Right atrium auricular region (tissue), 2 donors: Measurements from ENCODE around the gene NUBP2. TPM values are rescaled to one million over a fixed set of nuclear protein-coding genes. Genes with fewer than 3 reads are reported as not detected.

ENCODE experiments used
- DNase-seq: peaks from one replicate; pipeline ENCODE4 v3.0.0-alpha.2; 2019; ENCODE audit warnings: low spot score
- H3K27ac ChIP-seq, 2 donors: fragments of 200-600 bp; sonication (generic); 1 replicate in 1 of 2; 2 replicates in 1 of 2; pipeline ENCODE4 v1.5.1; 2016 to 2019
- H3K27me3 ChIP-seq, 2 donors: fragments of 200-600 bp; sonication (generic); one replicate each; pipeline versions ENCODE4 v1.5.1 to v1.6.0; 2017 to 2019
- H3K36me3 ChIP-seq: fragments of 200-600 bp; sonication (generic); one replicate; pipeline ENCODE4 v1.5.1; 2016
- H3K4me1 ChIP-seq, 2 donors: fragments of 200-600 bp; sonication (generic); one replicate each; pipeline versions ENCODE4 v1.5.1 to v1.6.0; 2017 to 2019
- H3K4me3 ChIP-seq, 2 donors: fragments of 200-600 bp; sonication (generic); 1 replicate in 1 of 2; 2 replicates in 1 of 2; pipeline ENCODE4 v1.5.1; 2017 to 2019; ENCODE audit warnings: mild to moderate bottlenecking in 1 of 2, moderate library complexity in 1 of 2
- H3K9me3 ChIP-seq, 2 donors: fragments of 200-600 bp; sonication (generic); one replicate each; pipeline ENCODE4 v1.5.1; 2019
- total RNA-seq, 2 donors: library from RNA; depleted of rRNA; stranded (reverse); fragments of >200 nt; gene quantifications; one replicate each; pipeline ENCODE4 v1.1.0, GENCODE V29; 2016
- TF ChIP-seq, protein P1 (sequence below), 2 donors: fragments of 200-600 bp; sonication (generic); IDR thresholded peaks; one replicate each; pipeline ENCODE4 v1.5.1; 2019; ENCODE audit warnings: antibody characterized with exemption in 2 of 2

NUBP2 gene
- total RNA-seq, 2 donors from 2014 or later: 70.3 to 77.9 TPM

DNA sequence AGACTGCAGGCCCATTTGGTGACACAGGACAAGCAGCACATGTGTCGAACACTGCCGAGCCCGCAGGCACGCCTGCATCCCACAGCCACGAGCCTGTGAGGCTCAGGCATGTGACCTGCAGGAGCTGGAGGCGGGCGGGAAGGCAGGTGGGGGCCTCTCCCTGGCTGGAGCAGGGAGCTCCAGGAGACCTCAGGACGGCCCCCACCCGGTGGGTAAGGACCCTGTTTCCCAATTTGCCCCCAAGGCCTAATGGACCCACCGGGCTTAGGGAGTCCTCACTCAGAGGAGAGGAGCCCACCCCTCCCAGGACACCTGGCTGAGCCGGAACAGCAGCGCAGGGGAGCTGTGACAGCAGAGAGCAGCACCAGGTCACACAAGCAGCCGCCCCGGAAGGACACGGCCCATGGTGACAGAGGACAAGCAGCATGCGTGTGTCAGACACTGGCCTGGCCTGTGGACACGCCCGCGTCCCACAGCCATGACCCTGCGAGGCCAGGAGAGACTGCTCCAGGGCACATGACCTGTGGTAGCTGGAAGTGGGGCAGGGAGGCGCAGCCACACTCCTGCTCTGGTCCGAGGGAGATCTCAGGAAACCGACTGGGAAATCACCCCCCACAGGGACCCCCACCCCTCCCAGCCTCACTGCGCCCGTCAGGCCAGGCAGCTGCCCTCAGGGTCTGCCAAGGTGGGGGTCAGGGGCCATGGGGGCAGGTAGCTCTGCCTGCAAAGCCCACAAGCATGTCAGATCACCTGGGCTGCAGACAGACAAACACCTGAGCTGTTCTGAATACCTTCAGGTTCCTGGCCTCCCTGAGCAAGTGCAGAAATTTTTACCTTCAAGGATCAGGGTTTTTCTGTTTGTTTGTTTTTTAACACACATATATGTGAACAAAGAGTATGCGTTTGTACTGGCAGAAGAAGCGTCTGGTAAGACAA, 2.8 kb upstream of the NUBP2 start:
- TF ChIP-seq, protein P1, sequence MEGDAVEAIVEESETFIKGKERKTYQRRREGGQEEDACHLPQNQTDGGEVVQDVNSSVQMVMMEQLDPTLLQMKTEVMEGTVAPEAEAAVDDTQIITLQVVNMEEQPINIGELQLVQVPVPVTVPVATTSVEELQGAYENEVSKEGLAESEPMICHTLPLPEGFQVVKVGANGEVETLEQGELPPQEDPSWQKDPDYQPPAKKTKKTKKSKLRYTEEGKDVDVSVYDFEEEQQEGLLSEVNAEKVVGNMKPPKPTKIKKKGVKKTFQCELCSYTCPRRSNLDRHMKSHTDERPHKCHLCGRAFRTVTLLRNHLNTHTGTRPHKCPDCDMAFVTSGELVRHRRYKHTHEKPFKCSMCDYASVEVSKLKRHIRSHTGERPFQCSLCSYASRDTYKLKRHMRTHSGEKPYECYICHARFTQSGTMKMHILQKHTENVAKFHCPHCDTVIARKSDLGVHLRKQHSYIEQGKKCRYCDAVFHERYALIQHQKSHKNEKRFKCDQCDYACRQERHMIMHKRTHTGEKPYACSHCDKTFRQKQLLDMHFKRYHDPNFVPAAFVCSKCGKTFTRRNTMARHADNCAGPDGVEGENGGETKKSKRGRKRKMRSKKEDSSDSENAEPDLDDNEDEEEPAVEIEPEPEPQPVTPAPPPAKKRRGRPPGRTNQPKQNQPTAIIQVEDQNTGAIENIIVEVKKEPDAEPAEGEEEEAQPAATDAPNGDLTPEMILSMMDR (IDR thresholded peaks at IDR 0.05): no peak
- Histone ChIP-seq H3K27ac (no peak overlapping the region), H3K4me1 (peaks cover 0 to 41% of the 10 kb centered on the region in 2 donors), H3K27me3 (no peaks in the 10 kb centered on the region), H3K9me3 (no peaks in the 10 kb centered on the region), H3K36me3 (peaks cover 37% of the 10 kb centered on the region), H3K4me3 (no peak overlapping the region)
- no peak for DNase-seq

DNA sequence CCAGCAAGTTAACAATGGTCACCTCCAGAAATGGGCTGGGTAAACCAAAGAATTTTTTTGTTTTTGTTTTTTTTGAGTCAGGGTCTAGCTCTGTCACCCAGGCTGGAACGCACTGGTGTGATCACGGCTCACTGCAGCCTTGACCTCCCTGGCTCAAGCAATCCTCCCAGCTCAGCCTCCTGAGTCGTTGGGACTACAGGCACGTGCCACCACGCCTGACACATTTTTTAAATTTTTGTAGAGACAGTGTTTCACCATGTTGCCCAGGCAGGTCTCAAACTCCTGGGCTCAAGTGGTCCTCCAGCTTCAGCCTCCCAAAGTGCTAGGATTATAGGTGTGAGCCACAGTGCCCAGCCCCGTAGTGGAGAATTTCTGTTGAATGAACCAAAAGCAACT, 2.1 kb upstream of the NUBP2 start:
- Histone ChIP-seq H3K4me1 (peaks cover 0 to 48% of the 10 kb centered on the region in 2 donors), H3K4me3 (no peak overlapping the region), H3K36me3 (peaks cover 34% of the 10 kb centered on the region), H3K27ac (no peak overlapping the region), H3K9me3 (no peaks in the 10 kb centered on the region), H3K27me3 (no peaks in the 10 kb centered on the region)
- TF ChIP-seq, protein P1 (IDR thresholded peaks at IDR 0.05): no peak
- no peak for DNase-seq

DNA sequence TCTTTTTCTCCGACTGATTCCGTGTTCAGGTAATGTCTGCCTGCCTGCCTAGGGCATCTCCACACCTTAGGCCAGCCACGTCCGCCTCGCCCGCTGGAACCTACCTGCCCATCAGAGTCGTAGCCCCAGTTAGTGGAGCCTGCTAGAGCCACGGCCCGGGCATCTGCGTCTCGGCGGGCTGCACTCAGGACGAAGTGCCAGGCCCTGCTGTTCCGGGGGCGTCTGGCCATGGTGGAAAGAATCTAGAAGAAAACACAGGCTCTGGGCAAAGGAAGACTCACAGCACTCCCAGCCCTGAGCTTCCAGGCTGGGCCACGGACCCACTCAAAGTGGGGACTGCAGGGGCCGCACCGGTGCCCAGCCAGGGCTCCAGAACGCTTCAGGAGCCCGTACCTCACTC, 1.5 kb upstream of the NUBP2 start:
- Histone ChIP-seq H3K27me3 (no peaks in the 10 kb centered on the region), H3K4me1 (peaks cover 0 to 48% of the 10 kb centered on the region in 2 donors), H3K27ac (peak overlapping the region in 1 of 2 donors; percentile 79), H3K36me3 (peaks cover 29% of the 10 kb centered on the region), H3K9me3 (no peaks in the 10 kb centered on the region), H3K4me3 (peak overlapping the region; percentile 75 to 76)
- DNase-seq: no peak
- TF ChIP-seq, protein P1 (IDR thresholded peaks at IDR 0.05): no peak

DNA sequence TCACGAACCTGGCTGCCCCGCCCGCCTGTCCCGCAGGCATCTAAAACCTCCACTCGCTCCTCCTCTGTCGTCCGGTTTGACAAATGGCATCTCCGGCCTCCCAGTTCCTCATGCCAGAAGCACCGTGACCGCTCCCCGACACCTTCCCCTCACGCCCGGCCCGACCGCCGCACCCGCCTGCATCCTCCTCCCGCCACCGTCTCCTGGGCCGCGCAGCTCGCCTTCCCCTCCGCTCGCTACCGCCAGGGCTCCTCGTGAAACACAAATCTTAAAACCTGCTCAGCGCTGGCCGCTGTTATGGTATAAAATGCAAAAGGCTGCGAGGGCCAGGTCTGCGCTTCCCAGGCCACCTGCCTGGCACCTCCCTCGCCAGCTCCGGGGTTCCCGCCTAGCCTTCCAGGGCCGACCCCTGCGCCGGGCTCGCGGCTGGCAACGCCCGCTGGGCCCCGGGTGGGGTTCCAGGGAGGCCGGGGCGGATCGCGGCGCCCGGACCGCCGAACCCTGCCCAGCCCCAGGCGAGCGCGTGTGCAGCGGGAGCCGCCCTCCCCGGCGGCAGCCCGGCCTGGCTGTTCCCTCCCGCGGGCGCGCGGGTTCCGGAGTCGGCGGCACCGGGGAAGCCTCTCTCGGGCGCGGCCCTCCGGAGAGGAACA, 877 bp upstream of the NUBP2 start:
- H3K27ac ChIP-seq: peak overlapping the region; percentile 79 to 84
- H3K9me3 ChIP-seq: no peaks in the 10 kb centered on the region
- TF ChIP-seq, protein P1 (IDR thresholded peaks at IDR 0.05): no peak
- peaks cover 27% of the 10 kb centered on the region for H3K36me3 ChIP-seq
- H3K4me1 ChIP-seq: peaks cover 0 to 48% of the 10 kb centered on the region in 2 donors
- peak overlapping the region; percentile 75 to 76 for H3K4me3 ChIP-seq
- DNase-seq: no peak
- H3K27me3 ChIP-seq: no peaks in the 10 kb centered on the region

DNA sequence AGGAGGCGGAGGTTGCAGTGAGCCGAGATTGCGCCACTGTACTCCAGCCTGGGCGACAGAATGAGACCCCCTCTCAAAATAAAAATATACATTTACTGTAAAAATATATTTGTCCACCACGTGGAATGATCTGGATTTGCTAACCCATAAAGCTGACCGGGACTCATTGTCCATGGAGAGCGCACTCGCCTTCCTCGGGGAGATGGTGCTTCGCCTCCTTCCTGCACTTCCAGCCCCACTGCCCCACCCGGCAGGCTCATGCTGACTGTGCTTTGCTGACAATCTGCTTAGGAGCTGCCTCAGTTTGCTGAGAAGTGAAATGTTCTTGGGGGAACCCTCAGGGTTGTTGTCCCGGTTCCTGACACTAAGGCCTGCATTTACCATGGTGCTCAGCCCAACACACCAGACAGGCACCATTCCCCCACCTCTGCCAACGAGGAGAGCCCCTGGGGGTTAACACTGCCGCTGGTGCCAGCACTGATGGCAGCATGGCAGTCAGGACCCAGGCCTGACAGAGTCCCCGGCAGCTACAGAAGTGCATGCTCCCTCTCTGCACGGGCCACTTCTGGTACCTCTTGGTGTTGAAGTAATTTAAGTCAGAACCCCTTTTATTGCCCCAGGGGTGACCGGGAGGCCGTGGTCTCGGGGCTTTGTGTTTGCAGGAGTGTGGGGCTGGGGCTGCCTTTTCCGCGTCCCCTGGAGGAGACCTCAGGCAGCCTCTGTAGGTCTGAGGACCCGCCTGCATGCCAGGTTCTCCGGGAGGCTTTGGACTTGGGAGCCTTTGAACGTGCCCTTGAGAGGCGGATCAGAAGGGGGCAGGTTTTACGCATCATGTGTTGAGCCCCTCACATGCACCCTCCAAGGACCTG, 2.5 kb downstream of the NUBP2 start:
- no peak for DNase-seq
- H3K27me3 ChIP-seq: no peaks in the 10 kb centered on the region
- peaks cover 23% of the 10 kb centered on the region for H3K36me3 ChIP-seq
- H3K4me3 ChIP-seq: no peak overlapping the region
- no peaks in the 10 kb centered on the region for H3K9me3 ChIP-seq
- TF ChIP-seq, protein P1 (IDR thresholded peaks at IDR 0.05): no peak
- peaks cover 0 to 42% of the 10 kb centered on the region in 2 donors for H3K4me1 ChIP-seq
- H3K27ac ChIP-seq: no peak overlapping the region
